ENCODE data around the gene CCDC112.
"Not testable (repeated sequence)": the region's sequence is repeated elsewhere in the genome, so short reads cannot be mapped to it uniquely, and the experiment has no call there.

Gene CCDC112

DNA sequence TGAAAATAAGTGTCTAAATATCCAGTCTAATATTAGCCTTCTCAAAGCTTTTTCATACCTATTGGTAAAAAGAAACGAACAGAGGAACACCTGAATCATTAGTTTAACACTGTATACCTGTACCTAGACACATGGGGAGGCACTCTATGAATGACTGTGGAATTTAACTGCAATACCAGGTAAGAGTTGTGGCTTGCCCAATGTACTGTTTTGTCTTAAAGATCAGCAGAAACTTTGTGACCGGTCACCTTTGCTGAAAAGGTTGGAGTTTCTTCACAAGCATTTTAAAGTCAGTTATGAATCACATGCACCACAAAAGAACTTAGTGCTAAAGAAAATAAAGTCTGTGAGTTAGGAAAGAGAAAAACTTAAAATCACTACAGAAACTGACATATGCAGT lies 36.2 kb downstream of the CCDC112 start:
- no peak for DNase-seq (ENCODE audit: low read depth)

DNA sequence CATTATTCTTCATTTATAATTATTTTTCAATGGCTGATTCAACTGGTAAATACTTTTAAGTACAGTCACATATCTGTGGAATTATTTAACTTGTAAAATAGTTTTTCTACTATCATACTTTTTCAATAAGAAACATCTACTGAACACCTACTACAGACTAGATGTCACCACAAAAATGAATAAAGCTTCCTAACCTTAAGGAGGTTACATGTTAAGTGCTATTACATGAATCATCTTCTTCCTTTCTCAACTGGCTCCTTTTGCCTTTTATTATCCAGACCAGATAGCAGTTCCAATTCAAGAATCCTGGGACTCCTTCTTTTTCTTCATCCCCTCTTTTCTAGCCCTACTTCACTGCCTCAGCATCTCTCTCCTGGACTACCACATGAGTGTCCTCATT lies 38.5 kb downstream of the CCDC112 start:
- no peak for DNase-seq (ENCODE audit: low read depth)

DNA sequence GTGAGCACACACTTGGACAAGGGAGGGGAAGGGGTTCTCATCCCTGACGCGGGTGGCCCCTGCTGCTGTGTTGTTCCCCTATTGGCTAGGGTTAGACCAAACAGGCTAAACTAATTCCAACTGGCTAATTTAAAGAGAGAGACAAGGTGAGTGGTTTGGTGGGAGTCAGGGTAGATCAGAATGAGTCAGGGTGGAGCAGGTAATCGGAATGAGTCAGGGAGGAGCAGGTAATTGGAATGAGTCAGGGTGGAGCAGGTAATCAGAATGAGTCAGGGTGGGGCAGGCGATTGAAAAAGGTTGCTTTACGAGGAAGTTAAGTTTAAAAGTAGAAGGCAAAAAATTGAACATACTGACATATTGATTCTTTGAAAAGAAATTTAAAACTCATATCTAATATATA lies 47.1 kb downstream of the CCDC112 start:
- DNase-seq (ENCODE audit: low read depth), result not testable (repeated sequence)

DNA sequence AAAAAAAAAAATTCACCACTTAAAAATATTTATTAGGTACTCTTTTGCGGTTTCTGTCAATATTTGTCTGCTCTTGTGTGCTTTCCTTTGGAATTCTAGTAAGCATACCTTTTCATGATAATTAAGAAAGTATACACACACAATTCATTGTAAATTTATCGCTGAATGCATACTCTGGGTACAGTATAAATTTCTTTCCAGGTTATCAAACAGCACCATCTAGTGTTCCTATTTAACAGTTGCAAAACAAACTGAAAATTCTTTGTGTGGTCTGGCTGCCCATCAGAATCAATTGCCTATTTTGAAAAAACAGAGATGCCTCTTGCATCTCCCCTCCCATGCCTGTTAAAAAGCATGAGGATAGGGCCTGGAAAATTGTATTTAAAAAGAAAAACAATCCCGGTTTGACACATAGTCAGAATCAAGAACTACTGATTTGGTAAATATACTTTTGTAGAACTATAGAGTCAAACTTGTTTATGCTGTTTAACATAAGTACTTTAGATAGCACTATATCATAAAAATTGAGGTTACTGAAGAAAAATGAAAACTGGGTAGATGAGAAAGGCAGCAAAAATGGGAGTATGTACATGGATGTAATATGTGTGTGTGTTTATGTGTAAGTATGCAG lies 50.0 kb downstream of the CCDC112 start:
- no peak for DNase-seq (ENCODE audit: low read depth)

DNA sequence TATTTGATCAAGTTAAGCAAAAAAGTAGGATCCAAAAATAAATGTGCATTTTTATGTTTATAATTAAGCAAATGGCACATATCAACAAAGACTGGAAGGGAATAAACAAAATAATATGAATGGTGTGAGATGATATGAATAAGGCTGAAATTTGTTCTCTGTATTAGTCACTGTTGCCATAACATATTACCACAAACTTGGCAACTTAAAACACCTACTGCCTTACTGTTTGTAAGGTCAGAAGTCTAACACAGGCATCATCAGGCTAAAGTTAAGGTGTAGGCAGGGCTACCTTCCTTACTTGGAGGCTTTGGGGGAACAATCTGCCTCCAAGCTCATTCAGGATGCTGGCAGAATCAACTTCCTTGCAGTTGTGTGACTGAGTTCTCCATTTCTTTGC lies 53.0 kb downstream of the CCDC112 start:
- DNase-seq (ENCODE audit: low read depth), result no peak

DNA sequence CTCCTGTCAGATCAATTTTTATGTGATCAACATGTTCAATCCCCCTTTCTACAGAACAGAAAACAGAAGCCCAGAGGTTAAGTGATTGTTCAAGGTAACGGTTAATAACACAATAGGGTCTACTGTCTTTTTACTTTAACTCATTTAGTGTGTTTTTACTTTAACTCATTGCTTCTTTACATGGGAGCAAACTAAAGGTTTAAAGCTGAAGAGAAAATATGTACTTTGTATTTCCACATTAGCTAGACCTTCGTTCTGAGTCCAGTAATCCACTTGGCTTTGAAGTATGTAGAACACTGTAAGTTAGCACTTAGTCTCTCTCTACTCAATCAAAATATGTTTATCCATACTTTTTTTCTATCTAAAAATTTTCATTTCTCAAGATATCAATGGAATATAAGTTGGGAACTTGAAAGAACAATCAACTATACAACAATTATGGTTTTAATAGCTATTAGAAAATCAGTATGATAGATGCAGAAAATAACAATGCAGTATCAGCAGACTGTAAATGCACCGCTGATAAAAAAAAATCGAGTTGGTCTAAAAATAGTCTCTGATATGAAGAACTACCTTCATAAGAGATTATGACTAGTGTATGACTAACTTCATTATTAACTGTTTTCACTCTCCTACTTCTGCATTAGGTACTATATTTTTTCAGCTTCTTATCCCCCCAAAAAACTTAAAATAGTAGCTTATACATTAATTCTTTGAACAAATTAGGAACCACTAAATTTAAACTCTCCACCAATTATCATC lies 54.4 kb downstream of the CCDC112 start:
- DNase-seq (ENCODE audit: low read depth), result no peak

DNA sequence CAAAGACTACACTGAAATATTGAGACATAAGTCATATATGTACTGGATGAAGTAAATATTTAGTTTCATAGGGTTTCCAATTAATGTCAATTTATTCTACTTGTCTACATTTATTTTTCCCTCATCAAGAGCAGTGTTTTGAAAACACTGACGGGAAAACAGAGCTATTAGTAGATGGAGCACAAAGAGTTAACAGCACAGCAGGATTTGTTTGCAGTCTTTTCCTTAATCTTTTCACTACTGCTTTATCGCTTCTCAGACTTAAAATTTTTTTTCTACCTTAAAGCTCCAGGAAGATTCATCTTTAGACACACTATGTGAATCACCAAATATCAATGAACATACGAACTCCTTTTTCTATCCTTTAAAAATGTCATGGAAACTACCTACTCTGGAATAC lies 59.4 kb downstream of the CCDC112 start:
- DNase-seq (ENCODE audit: low read depth), result no peak

DNA sequence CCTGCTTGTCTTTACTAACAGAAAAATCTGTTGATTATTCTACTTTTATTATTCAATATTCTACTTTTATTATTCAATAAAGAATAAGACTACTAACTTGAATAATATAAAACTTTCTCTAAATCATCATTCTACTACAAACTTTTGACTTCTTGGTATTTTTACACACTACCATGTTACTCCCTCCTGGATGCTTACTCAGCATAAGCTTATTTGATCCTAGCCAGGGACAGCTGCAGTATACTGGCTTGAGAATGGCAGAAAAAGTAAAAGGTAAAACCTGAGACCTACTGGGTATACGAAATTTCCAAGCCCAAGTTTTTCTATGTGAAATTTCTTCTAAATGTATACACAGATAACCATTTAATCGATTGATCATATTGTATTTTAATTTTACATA lies 59.9 kb downstream of the CCDC112 start:
- DNase-seq (ENCODE audit: low read depth), result no peak

DNA sequence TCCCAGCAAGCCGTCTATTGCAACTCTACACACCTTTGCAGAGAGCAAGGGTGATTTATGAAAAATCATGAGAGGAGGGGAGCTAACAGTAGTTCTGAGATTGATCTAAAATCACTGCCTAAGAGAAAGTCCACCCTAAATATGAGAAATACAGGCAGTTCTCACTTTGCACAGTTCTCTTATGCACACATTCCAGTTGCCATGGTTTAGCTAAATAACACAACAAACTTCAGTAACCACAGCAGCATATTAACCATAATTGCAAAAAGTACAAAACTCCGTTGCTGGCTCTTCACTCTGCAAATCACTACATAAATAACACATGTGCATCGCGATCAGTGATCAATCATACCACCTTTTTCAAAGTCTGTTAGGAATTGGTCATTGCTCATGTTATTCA lies 64.9 kb downstream of the CCDC112 start:
- DNase-seq (ENCODE audit: low read depth), result no peak

DNA sequence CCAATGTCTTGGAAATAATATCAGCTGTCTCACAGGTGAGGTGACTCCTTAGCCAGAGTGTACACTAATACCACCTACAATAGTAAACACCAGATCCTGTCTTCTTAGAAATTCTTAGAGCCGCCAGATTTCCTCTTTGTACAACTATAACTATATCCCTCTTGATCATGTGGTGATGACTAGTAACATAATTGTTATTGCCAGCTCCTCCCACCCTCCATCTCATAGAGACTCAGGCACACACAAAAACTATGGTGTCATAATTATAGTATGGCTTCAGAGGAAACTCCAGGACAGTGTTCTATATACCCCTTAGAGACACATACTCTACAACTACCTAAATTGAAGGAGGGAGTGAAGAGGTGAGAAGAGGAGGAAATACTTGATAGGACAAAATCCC lies 66.8 kb downstream of the CCDC112 start:
- no peak for DNase-seq (ENCODE audit: low read depth)

DNA sequence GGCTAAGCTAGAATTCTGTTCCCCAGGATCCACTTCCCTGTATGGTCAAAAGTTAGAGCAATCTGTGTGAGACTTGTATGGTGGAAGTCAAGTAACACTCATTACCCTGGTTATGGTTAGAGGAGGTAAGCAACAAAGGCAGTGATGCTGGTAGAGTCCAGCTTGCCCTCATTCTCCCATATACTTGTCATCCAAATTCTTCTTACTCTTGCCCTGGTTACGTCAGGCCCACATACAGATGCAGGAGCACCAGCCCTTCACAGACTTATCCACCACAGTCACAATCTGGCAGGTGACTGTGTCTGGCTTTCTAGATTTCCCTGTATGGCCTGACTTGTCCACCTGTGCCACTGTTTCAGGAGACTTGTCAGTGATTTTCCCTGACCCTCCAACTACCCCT lies 69.2 kb downstream of the CCDC112 start:
- DNase-seq (ENCODE audit: low read depth), result no peak
